Cardiac ventricle fibroblast (primary cell): ENCODE measurements around the gene CUZD1. TPM values are rescaled to one million over a fixed set of nuclear protein-coding genes. Genes with fewer than 3 reads are reported as not detected.

Experiments used
- total RNA-seq: library from RNA; depleted of rRNA; stranded (reverse); fragments of >200 nt; gene quantifications from 2 replicates; pipeline ENCODE4 v1.2.3, GENCODE V29; 2015

Gene CUZD1, protein sequence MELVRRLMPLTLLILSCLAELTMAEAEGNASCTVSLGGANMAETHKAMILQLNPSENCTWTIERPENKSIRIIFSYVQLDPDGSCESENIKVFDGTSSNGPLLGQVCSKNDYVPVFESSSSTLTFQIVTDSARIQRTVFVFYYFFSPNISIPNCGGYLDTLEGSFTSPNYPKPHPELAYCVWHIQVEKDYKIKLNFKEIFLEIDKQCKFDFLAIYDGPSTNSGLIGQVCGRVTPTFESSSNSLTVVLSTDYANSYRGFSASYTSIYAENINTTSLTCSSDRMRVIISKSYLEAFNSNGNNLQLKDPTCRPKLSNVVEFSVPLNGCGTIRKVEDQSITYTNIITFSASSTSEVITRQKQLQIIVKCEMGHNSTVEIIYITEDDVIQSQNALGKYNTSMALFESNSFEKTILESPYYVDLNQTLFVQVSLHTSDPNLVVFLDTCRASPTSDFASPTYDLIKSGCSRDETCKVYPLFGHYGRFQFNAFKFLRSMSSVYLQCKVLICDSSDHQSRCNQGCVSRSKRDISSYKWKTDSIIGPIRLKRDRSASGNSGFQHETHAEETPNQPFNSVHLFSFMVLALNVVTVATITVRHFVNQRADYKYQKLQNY
- total RNA-seq = 0.20 and 0.56 TPM in 2 replicates

DNA sequence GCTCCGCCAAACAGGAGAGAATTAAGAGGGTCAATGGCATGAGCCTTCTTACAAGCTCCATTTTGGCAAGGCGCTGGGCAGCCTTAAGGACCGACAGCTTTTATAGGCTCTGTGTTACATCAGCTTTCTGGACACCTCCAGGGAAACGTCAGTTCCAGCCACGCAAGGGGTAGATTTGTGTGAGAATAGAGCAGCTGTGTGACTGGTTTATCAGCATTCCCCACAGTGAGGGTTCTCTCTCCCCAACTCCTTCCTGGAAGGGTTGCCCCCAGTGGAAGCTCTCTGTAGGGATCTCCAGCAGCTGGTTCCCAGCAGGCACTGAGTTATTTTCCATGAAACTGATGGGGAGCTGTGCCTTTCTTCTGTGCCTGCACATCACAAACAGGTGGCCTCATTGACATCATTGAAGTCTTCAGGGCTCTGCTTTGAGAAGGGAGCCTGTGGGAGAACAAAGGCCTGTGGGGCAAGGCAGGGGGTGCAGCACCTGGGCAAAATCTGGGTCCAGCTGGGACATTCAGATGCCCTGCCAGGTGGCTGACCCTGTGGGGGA is at the start of gene CUZD1:
CUZD1 (minus strand) TSS at position 75 of the 550 bp plus-strand sequence; CDS start at position 61, 14 bp downstream.

DNA sequence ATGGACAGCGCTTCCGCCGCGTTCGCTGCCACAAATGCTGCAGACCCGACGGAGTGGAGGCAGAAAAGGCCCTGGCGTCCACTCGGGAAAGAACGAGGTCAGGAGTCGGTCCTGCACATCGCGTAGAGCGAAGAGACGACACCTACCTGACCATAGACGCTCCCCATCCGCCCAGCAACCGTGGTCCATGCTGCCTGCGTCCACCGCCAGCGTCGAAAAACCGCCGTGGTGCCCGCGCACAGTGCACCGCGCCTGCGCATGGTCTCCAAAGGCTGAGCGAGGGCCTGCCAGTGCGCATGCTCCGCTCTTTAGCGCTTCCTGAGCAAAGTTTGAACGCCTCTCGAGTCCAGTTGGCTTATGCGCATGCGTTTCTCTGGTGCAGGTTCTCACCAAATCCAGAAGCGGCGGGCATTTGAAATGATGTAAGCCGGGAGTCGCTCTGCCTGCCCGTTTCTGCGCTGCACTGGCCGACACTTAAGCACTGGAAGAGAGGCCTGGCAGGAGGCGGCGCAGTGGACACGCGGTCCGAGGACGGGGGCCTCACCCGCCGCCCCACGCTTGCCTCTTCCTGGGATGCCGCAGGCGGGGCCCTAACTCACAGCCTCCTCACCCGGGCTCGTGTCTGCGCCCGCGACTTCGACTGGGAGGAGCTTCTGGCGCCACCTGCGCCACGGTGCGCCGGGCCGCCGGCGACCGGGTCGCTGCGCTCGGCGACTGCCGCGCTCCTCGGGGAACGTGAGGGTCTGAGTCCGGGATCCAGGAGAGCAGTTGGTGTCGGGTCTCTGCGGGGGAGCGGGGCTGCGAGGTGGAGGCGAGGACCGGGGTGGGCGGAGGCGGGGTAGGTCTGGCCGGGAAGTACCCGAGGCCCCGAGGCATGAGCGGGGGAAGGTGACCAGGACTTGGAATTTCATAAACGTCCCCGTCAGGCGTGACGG is 33.9 kb upstream of the CUZD1 start, which contains the start of gene FAM24B:
FAM24B (minus strand) TSS at position 243 of the 935 bp plus-strand sequence. CDS start 29,066 bp downstream, outside the sequence.

Other genes starting within 250 kb of the CUZD1 start
- gene C10orf120, start 146.0 kb downstream of the CUZD1 start, total RNA-seq = not detected in 2 replicates
- 0.24 and 5.3 TPM in 2 replicates for gene FAM24B, start 33.7 kb upstream of the CUZD1 start, total RNA-seq
- not detected in 2 replicates for gene FAM24A, start 64.8 kb upstream of the CUZD1 start, total RNA-seq
- 5.4 and 5.9 TPM in 2 replicates for gene C10orf88, start 108.4 kb upstream of the CUZD1 start, total RNA-seq
- gene PSTK, start 134.5 kb upstream of the CUZD1 start, total RNA-seq = 3.6 and 4.9 TPM in 2 replicates
- gene IKZF5, start 162.9 kb upstream of the CUZD1 start, total RNA-seq = 4.4 and 4.9 TPM in 2 replicates
- 5.5 and 6.9 TPM in 2 replicates for gene ACADSB, start 163.1 kb upstream of the CUZD1 start, total RNA-seq